ENCODE results near the gene MIPEP.

Gene MIPEP

GRCh38 chr13:23715762-23716235, 173.4 kb downstream of the MIPEP start:
- no peak for DNase-seq (ENCODE audit: low read depth, low spot score)

- DNase-seq (ENCODE audit: low read depth, low spot score): no peak
These were observed 174.0 kb downstream of the MIPEP start for GRCh38 chr13:23715092-23715761.

GRCh38 chr13:23714672-23715071, 174.5 kb downstream of the MIPEP start:
- DNase-seq (ENCODE audit: low read depth, low spot score): no peak

- no peak for DNase-seq (ENCODE audit: low read depth, low spot score)
These were observed 177.8 kb downstream of the MIPEP start for GRCh38 chr13:23711355-23711754.

GRCh38 chr13:23710366-23710765, 178.8 kb downstream of the MIPEP start:
- DNase-seq (ENCODE audit: low read depth, low spot score): no peak

- no peak for DNase-seq (ENCODE audit: low read depth, low spot score)
These were observed 179.7 kb downstream of the MIPEP start for GRCh38 chr13:23709536-23709935.

- no peak for DNase-seq (ENCODE audit: low read depth, low spot score)
These were observed 181.5 kb downstream of the MIPEP start for GRCh38 chr13:23707674-23708073.

GRCh38 chr13:23705583-23705982, 183.6 kb downstream of the MIPEP start:
- DNase-seq (ENCODE audit: low read depth, low spot score): no peak

GRCh38 chr13:23703246-23703860, 185.8 kb downstream of the MIPEP start:
- DNase-seq (ENCODE audit: low read depth, low spot score): no peak

GRCh38 chr13:23701636-23702035, 187.6 kb downstream of the MIPEP start:
- no peak for DNase-seq (ENCODE audit: low read depth, low spot score)

- no peak for DNase-seq (ENCODE audit: low read depth, low spot score)
These were observed 188.0 kb downstream of the MIPEP start for GRCh38 chr13:23701186-23701585.

GRCh38 chr13:23699271-23699670, 189.9 kb downstream of the MIPEP start:
- DNase-seq (ENCODE audit: low read depth, low spot score): no peak

- no peak for DNase-seq (ENCODE audit: low read depth, low spot score)
These were observed 191.4 kb downstream of the MIPEP start for GRCh38 chr13:23697772-23698313.

GRCh38 chr13:23696610-23697009, 192.6 kb downstream of the MIPEP start:
- DNase-seq (ENCODE audit: low read depth, low spot score): no peak

- DNase-seq (ENCODE audit: low read depth, low spot score): peak; percentile 20
These were observed 193.3 kb downstream of the MIPEP start for GRCh38 chr13:23695711-23696464.

GRCh38 chr13:23695196-23695595, 194.0 kb downstream of the MIPEP start:
- DNase-seq (ENCODE audit: low read depth, low spot score): no peak

- no peak for DNase-seq (ENCODE audit: low read depth, low spot score)
These were observed 196.4 kb downstream of the MIPEP start for GRCh38 chr13:23692816-23693215.

- no peak for DNase-seq (ENCODE audit: low read depth, low spot score)
These were observed 198.5 kb downstream of the MIPEP start for GRCh38 chr13:23690668-23691067.

- DNase-seq (ENCODE audit: low read depth, low spot score): no peak
These were observed 200.9 kb downstream of the MIPEP start for GRCh38 chr13:23688336-23688735.

- no peak for DNase-seq (ENCODE audit: low read depth, low spot score)
These were observed 201.6 kb downstream of the MIPEP start for GRCh38 chr13:23687614-23688013.

- no peak for DNase-seq (ENCODE audit: low read depth, low spot score)
These were observed 202.3 kb downstream of the MIPEP start for GRCh38 chr13:23686948-23687347.

- no peak for DNase-seq (ENCODE audit: low read depth, low spot score)
These were observed 203.8 kb downstream of the MIPEP start for GRCh38 chr13:23685416-23685815.

Data from activated naive CD8-positive, alpha-beta T cell treated with anti-CD3 and anti-CD28 coated beads, Interleukin-2, amount 50 U/mL, for 16 hours (primary cell).